Astrocyte (in vitro differentiated cells and primary cell): ENCODE measurements around the gene TBC1D9. TPM values are rescaled to one million over a fixed set of nuclear protein-coding genes. Genes with fewer than 3 reads are reported as not detected.

Experiments
- DNase-seq: peaks from one replicate; pipeline ENCODE4 v3.0.0-alpha.2; 2010; ENCODE audit warnings: low read depth
- FAIRE-seq: peaks from 2 replicates; lab custom pipeline; 2011; peaks lifted over from hg19 to GRCh38; lab: Jason Lieb, UNC
- H2AFZ ChIP-seq: 2 replicates; pipeline ENCODE4 v1.6.0; 2012; ENCODE audit warnings: low read depth, low read length, inconsistent platforms
- H3K27ac ChIP-seq: 2 replicates; pipeline ENCODE4 v1.5.1; 2011; ENCODE audit warnings: low read depth, low read length, inconsistent platforms
- H3K27me3 ChIP-seq: 2 replicates; pipeline ENCODE4 v1.6.0; 2011; ENCODE audit warnings: low read length, inconsistent platforms; ENCODE audit not compliant: insufficient read depth
- H3K36me3 ChIP-seq: 2 replicates; pipeline ENCODE4 v1.5.1; 2011; ENCODE audit warnings: low read length, inconsistent platforms; ENCODE audit not compliant: insufficient read depth
- H3K4me1 ChIP-seq: 2 replicates; pipeline ENCODE4 v1.5.1; 2011; ENCODE audit warnings: low read length, inconsistent platforms; ENCODE audit not compliant: insufficient read depth
- H3K4me2 ChIP-seq: 2 replicates; pipeline ENCODE4 v1.6.0; 2012; ENCODE audit warnings: low read length, inconsistent platforms
- H3K4me3 ChIP-seq: 2 replicates; pipeline ENCODE4 v1.5.1; 2011; ENCODE audit warnings: low read depth, mild to moderate bottlenecking, low read length, inconsistent platforms; ENCODE audit not compliant: insufficient read depth
- H3K79me2 ChIP-seq: 2 replicates; pipeline ENCODE4 v1.6.0; 2012; ENCODE audit warnings: mild to moderate bottlenecking, low read length, inconsistent platforms; ENCODE audit not compliant: insufficient read depth
- H3K9ac ChIP-seq: 2 replicates; pipeline ENCODE4 v1.6.0; 2012; ENCODE audit warnings: mild to moderate bottlenecking, low read length, inconsistent platforms
- H3K9me3 ChIP-seq: 2 replicates; pipeline ENCODE4 v1.5.1; 2012; ENCODE audit warnings: low read depth, mild to moderate bottlenecking, low read length, inconsistent platforms; ENCODE audit not compliant: insufficient read depth
- H4K20me1 ChIP-seq: 2 replicates; pipeline ENCODE4 v1.6.0; 2012; ENCODE audit warnings: low read length, inconsistent platforms; ENCODE audit not compliant: insufficient read depth
- H3K27ac Mint-ChIP-seq: one replicate; pipeline ENCODE4 v1.8.0; 2021; ENCODE audit warnings: mild to moderate bottlenecking, mixed read lengths; ENCODE audit not compliant: unreplicated experiment
- H3K27me3 Mint-ChIP-seq: one replicate; pipeline ENCODE4 v1.8.0; 2021; ENCODE audit warnings: low read depth, mixed read lengths; ENCODE audit not compliant: unreplicated experiment
- H3K36me3 Mint-ChIP-seq: one replicate; pipeline ENCODE4 v1.8.0; 2021; ENCODE audit warnings: low read depth, mixed read lengths; ENCODE audit not compliant: unreplicated experiment
- H3K4me1 Mint-ChIP-seq: one replicate; pipeline ENCODE4 v1.8.0; 2021; ENCODE audit warnings: low read depth, mixed read lengths; ENCODE audit not compliant: unreplicated experiment
- H3K4me3 Mint-ChIP-seq: one replicate; pipeline ENCODE4 v1.8.0; 2021; ENCODE audit warnings: mild to moderate bottlenecking, moderate library complexity, mixed read lengths; ENCODE audit not compliant: unreplicated experiment
- H3K9me3 Mint-ChIP-seq: one replicate; pipeline ENCODE4 v1.8.0; 2021; ENCODE audit warnings: mild to moderate bottlenecking, mixed read lengths; ENCODE audit not compliant: unreplicated experiment
- CTCF ChIP-seq: IDR thresholded peaks from 2 replicates; pipeline ENCODE4 v1.5.1; 2011; ENCODE audit warnings: low read depth, mild to moderate bottlenecking, inconsistent platforms, low read length, moderate library complexity; ENCODE audit not compliant: insufficient read depth
- EZH2 ChIP-seq: IDR thresholded peaks from 2 replicates; pipeline ENCODE4 v1.6.1; 2012; ENCODE audit warnings: mild to moderate bottlenecking, low read length, inconsistent platforms; ENCODE audit not compliant: insufficient read depth
- total RNA-seq: library from RNA; stranded (reverse); gene quantifications from 2 replicates; pipeline ENCODE4 v1.2.1, GENCODE V29; 2021

Gene TBC1D9
- total RNA-seq, 1 donor from 2014 or later = 31.6 TPM

- Mint-ChIP-seq H3K4me1 (no peaks in the 10 kb centered on the region), H3K9me3 (no peaks in the 10 kb centered on the region), H3K4me3 (no peak overlapping the region), H3K27ac (no peak overlapping the region), H3K27me3 (no peaks in the 10 kb centered on the region), H3K36me3 (peaks cover 26% of the 10 kb centered on the region)
- Histone ChIP-seq H3K4me1 (no peaks in the 10 kb centered on the region), H2AFZ (no peak overlapping the region), H3K4me3 (no peak overlapping the region), H3K4me2 (no peak overlapping the region), H4K20me1 (no peaks in the 10 kb centered on the region), H3K27ac (no peak overlapping the region), H3K27me3 (no peaks in the 10 kb centered on the region), H3K9ac (no peak overlapping the region), H3K9me3 (no peaks in the 10 kb centered on the region), H3K79me2 (no peaks in the 10 kb centered on the region), H3K36me3 (peaks cover 11% of the 10 kb centered on the region)
- no peak for TF ChIP-seq EZH2
- no peak for TF ChIP-seq CTCF
- no peak for FAIRE-seq
- no peak for DNase-seq
Measured at GRCh38 chr4:140668111-140668510, 88.1 kb downstream of the TBC1D9 start.

- Histone ChIP-seq H2AFZ (no peak overlapping the region), H3K79me2 (no peaks in the 10 kb centered on the region), H3K4me3 (no peak overlapping the region), H3K36me3 (peaks cover 11% of the 10 kb centered on the region), H3K4me2 (no peak overlapping the region), H3K9ac (no peak overlapping the region), H4K20me1 (no peaks in the 10 kb centered on the region), H3K4me1 (no peaks in the 10 kb centered on the region), H3K27me3 (no peaks in the 10 kb centered on the region), H3K27ac (no peak overlapping the region), H3K9me3 (no peaks in the 10 kb centered on the region)
- Mint-ChIP-seq H3K36me3 (peaks cover 26% of the 10 kb centered on the region), H3K27me3 (no peaks in the 10 kb centered on the region), H3K9me3 (no peaks in the 10 kb centered on the region), H3K4me1 (peaks cover 6% of the 10 kb centered on the region), H3K27ac (no peak overlapping the region), H3K4me3 (no peak overlapping the region)
- TF ChIP-seq CTCF = no peak
- no peak for TF ChIP-seq EZH2
- FAIRE-seq (no peak), DNase-seq (no peak)
Measured at GRCh38 chr4:140666889-140667614, 89.1 kb downstream of the TBC1D9 start.
